ENCODE data around the gene RPS25.
"Not testable (repeated sequence)": the region's sequence is repeated elsewhere in the genome, so short reads cannot be mapped to it uniquely, and the experiment has no call there.

The RPS25 gene

DNA sequence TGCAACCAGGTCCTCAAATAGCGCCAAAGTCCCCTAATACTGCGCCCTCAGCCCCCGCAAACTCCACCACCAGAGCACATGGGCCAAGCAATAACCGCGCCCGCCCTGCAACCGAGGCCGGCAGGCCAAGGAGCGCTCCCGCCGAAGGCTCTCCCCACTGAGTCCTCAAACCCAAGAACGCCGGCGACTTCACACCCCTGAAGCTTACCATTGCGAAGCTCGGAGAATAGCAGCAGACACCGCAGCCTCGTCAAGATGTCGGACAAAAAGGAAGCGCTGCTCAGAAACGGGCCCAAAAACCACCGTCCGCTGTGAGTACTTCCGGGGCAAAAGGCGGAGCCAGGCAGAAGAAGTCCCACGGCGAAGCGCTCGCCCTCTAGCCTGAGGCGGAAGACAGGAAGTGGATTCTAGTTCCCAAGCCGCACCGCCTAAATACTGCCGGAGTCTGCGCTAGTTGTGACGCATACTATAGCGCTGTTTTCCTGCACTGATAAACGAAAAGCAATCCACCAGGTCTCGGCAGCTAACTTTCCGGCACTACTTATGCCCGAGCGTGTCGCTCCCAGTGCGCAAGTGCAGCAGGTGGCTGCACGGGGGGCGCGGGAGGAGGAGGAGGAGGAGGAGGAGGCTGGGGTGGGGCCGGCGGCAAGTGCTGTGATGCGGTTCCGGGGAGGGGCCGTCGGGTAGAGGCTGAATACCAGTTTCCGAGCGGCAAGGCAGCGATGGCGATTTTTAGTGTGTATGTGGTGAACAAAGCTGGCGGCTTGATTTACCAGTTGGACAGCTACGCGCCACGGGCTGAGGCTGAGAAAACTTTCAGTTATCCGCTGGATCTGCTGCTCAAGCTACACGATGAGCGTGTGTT is at the start of gene RPS25, which contains the start of gene TRAPPC4:
Gene RPS25, minus strand, starts transcription at position 270 of the 865 bp plus-strand sequence. Its CDS starts 59 bp downstream, at position 211.
Gene TRAPPC4, plus strand, starts transcription at position 693 of the 865 bp plus-strand sequence. Its CDS starts 30 bp downstream, at position 723.
- peak; percentile 86 to 90 for DNase-seq (ENCODE audit: low read depth in 2 of 2, low spot score in 1 of 2)

DNA sequence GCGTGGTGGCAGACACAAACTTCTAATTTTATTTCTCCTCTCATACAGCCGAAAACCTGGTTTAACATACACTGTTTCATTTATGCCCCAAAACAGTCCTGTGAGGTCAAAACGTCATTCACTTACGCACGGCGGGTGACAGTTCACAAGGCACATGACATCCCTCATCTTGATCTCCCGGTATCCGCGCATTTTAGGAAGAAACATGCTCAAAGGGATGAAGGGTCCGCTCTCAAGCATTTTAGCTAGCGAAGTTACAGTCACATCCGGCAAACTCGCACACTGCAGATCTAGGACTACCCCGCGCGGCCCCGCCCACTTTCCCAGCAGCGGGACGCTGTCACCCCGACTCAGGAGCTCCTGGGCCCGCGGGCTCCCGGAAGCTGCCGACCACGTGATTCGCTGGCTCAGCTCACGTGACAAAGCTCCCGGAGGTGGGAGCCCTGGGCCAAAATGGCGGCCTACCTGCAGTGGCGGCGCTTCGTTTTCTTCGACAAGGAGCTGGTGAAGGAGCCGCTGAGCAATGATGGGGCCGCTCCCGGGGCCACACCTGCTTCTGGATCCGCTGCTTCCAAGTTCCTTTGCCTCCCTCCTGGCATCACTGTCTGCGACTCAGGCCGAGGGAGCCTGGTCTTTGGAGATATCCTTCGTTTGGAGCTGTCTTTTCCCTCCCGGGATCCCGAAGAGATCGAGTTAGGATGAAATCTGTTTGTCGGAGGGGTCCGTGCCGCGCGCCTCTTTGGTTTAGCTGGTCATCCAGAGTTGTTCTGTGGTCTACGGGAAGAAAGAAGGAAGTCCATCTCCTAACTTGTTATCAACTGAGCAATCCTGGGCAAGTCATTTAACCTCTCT is 49.5 kb upstream of the RPS25 start, which contains the start of gene VPS11:
Gene VPS11, plus strand, starts transcription at position 448 of the 852 bp plus-strand sequence. Its CDS starts 6 bp downstream, at position 454.
- peak; percentile 95 to 96 for DNase-seq (ENCODE audit: low read depth in 2 of 2, low spot score in 1 of 2)

DNA sequence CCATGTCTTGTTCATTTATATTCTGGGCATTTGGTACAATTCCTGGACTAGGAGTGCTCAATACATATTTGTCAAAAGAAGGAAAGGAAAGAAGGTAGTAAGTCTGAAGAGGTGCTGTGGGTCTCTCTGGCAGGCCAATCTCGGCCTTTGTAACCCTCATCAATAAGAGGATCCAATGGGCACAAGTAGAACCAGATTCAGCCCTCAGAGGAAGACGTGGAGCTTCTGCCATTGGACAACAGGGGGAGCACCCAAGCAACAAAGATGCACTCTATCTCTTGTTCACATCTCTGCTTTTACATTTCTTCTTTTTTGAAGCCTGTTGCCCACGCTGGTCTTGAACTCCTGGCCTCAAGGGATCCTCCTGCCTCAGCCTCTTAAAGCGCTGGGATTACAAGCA is 47.2 kb upstream of the RPS25 start:
- no peak for DNase-seq (ENCODE audit: low read depth in 2 of 2, low spot score in 1 of 2)

DNA sequence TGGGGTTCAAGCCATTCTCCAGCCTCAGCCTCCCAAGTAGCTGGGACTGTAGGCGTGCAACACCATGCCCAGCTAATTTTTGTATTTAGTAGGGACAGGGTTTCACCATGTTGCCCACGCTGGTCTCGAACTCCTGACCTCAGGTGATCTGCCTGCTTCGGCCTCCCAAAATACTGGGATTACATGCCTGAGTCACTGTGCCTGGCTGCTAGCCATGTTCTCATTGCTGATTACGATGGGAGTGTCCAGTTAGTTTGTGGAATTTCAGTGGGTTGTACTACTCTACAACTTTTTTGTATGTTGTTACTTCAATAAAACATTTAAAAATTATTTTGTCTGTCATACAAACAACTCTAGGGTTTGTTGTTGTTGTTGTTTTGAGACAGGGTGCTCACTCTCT is 44.6 kb upstream of the RPS25 start:
- DNase-seq (ENCODE audit: low read depth in 2 of 2, low spot score in 1 of 2), result no peak

DNA sequence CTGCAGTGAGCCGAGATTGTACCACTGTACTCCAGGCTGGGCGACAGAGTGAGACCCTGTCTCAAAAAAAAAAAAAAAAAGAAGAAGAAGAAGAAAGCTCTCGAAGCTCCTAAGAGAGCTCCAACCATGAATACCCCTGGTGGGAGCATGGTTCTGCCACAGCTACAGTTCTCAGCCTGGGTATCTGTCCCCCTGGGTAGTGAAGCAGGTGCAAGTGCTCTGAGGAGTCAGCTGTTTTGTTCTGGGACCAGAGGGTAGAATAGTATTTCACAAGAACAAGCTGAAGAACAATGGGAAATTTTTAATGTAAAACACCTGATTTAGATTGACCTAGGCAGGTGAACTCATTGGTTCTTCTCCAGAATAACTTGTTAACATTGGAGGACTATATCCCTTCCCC is 43.1 kb upstream of the RPS25 start:
- no peak for DNase-seq (ENCODE audit: low read depth in 2 of 2, low spot score in 1 of 2)

DNA sequence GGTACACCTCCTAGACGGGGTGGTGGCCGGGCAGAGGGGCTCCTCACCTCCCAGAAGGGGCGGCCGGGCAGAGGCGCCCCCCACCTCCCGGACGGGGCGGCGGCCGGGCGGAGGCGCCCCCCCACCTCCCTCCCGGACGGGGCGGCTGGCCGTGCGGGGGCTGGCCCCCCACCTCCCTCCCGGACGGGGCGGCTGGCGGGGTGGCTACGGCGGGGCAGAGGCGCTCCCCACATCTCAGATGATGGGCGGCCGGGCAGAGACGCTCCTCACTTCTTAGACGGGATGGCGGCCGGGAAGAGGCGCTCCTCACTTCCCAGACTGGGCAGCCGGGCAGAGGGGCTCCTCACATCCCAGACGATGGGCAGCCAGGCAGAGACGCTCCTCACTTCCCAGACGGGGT is 41.0 kb upstream of the RPS25 start:
- not testable (repeated sequence) for DNase-seq (ENCODE audit: low read depth in 2 of 2, low spot score in 1 of 2)

DNA sequence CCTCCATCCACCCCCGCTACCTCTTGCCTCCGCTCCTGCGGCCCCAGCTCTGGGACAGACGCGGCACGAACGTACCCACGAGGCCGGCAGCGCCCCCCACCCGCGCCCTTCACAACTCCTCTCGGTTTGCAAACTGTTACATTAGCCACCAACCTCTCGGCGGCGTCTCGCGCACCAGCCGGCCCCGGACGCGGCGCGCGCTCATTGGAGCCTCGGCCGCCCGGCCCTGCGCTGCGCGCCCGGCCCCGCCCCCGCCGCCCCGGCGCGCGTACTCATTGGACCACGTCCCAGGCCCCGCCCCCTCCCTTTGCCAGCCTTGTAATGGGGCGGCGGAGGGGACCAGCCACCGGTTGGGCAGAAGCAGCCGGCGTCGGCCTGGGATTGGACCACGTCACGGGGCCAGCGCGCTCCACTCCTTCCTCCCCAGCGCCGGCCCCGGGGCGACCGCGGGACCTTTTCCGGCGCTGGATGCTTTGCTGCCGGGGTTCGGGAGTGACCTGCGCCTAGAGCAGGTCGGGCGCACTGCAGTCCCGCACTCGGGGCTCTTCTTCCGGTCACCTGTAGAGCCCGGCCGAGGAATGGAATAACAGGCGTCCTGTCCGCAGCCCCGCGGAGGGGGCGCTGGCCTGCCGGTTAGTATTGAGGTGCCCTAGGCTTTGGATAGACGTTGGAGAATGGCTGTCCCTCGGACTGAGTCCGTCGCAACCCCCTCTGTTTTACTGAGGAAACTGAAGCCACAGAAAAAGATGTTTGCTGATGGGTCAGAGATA is 39.0 kb upstream of the RPS25 start, which contains the start of gene HYOU1:
Gene HYOU1, minus strand, starts transcription at position 206 of the 770 bp plus-strand sequence. CDS start 1,045 bp downstream, outside the sequence.
- DNase-seq (ENCODE audit: low read depth in 2 of 2, low spot score in 1 of 2), result peak; percentile 96 to 98

DNA sequence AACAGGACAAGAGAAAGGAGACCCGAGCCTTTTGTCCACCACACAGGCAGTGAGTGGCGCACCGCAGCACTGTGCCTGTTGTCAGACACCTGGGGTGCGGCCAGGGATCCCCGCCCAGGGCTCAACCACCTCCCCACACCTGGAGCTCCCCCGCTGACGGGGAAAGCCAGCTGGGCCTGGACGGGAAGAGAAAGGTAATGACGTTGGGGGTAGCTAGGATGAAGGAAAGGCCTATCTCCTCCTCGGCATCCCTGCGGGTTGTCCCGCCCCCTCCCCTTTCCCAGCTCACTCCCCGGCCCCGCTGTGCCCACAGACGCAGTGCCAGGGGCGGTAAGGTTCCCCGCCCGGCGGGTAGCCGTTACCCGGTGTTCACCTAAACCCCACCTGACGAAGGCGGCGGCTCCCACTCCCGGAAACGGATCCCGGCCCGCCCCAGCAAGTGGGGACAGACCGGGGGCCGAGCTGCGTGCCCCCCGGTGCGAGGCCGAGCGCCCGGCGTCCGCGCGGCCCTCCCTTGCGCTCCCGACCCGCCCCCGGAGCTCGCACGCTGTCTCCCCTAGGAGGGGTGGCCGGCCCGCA is 38.4 kb upstream of the RPS25 start:
- DNase-seq (ENCODE audit: low read depth in 2 of 2, low spot score in 1 of 2), result no peak

DNA sequence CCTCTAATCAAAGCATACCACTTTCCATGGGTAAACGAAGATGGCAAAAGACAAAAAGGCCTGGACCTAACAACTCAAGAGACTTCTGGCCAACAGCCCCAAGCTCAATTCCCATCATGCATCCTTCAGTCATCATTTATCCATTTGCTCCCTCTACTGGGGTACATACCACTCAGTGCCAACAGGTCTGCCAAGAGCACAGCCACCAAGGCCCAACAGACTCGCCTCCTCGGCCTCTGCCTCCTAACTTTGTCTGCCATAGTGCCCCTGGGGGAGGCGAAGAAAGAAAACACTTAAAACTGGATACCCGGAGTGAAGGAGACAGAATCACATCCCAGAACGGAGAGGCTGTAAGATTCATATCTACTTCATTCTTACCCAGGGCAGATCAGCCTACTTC is 37.8 kb upstream of the RPS25 start:
- DNase-seq (ENCODE audit: low read depth in 2 of 2, low spot score in 1 of 2), result no peak

DNA sequence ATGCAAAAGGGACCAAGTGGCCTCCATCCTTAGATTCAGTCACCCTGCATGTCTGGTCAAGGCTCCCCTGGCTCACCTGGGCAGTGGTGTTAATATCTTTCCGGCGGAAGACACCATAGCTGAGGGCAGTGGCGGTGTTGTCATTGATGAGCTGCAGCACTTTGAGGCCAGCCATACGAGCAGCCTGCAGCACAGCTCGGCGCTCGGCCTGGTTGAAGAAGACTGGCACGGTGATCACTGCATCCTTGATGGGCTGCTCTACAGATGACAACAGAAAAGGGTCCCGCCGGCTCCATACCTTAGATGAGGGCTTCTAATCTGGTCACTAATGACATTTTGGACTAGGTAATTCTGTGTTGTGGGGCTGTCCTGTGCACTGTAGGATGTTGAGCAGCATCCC is 36.3 kb upstream of the RPS25 start:
- no peak for DNase-seq (ENCODE audit: low read depth in 2 of 2, low spot score in 1 of 2)

DNA sequence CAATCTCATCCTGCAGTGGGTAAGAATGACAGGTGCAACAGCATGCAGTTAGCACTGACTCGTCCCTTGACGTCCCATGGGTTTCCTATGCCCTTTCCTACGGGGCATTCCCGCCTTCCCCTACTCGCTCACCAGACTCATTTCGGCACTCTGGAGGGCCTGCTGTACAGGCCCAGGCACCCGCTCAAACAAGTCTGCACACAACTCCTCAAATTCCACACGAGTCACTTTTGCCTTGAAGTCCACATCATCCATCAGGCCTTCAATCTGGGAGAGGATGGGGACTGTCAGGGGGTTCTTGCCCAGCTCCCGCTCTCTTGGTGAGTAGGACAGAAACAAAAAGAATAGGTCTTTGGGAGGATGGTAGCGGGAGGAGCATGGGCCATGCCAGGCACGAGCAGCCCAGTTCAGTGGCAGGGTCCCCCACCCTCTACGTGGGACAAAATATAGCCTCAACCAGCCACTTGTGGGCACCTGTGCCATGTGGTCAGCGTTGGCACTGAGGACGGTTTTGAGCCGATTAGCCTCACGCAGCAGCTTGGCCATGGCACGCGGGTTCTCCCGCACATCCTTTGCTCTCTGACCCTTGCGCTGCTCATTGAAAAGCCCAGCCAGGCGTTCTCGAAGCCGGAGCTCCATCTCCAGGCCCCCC is 34.1 kb upstream of the RPS25 start:
- DNase-seq (ENCODE audit: low read depth in 2 of 2, low spot score in 1 of 2), result no peak

DNA sequence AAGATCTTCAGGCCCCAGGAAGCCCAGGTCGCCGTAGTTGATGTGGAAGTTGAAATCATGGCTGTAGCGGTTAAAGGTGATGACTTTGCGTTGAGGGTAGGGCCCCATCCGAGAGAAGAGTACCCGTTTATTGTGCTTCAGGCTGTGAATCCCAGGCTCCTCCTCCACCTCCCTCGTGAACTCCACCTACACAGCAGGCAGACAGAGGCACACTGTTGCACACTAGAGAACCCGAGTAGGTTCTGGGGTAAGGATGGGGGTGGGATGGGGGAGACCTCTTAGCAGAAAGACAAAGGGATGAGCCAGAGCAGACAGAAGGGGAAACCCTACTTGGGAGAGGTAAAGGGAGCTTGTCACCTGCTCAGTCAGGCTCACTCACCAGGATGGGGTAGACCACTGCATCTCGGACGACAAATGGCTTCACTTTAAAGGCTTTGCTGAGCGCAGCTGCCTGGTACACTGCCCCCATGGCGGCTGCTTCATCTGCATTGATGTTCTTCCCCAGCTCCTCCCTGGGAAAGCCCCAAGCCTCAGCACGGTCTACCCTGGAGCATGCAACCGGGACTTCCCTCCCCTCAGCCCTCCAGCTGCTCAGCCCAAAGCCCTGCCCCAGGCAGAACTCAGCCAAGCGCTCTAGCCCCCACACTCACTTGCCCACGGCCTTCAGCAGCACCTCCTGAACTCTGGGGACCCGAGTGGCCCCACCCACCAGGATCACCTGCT is 33.5 kb upstream of the RPS25 start:
- no peak for DNase-seq (ENCODE audit: low read depth in 2 of 2, low spot score in 1 of 2)

DNA sequence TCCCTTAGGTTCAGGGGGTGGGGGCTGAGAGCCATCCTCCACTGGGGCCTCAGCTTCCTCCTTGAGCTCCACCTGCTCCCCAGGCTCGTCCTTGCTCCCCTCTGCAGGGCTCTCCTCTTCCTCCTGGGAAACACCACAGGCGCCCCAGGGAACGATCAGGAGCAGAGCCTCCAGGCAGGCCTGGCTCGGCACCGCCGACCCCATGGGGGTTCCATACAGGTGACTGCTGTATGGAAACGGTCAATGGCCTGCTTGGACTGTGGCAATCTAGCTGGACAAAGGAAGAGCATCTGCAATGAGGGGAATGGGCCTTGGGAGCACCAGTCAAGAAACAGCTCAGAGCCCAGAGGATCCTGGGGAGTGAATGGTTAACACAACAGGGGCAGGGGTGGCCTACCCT is 30.9 kb upstream of the RPS25 start:
- DNase-seq (ENCODE audit: low read depth in 2 of 2, low spot score in 1 of 2), result no peak

DNA sequence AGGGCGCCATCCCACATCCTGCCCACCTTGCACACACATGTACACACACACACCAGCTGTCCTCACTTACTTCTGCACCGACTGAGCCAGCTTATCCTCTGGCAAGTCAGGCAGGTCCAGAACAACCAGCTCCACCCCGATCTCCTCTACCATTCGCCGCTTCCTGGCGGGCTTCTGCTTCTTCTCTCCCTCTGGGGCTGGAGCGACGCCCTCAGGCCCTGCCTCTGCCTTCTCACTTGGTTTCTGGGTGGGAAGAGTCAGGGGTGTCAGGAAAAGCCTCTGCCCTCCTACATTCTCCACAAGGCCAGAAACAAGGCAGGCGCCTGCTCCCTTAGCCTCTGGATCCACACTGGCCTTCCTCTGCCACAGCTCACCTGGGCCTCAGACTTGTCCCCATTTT is 30.5 kb upstream of the RPS25 start:
- DNase-seq (ENCODE audit: low read depth in 2 of 2, low spot score in 1 of 2), result no peak

DNA sequence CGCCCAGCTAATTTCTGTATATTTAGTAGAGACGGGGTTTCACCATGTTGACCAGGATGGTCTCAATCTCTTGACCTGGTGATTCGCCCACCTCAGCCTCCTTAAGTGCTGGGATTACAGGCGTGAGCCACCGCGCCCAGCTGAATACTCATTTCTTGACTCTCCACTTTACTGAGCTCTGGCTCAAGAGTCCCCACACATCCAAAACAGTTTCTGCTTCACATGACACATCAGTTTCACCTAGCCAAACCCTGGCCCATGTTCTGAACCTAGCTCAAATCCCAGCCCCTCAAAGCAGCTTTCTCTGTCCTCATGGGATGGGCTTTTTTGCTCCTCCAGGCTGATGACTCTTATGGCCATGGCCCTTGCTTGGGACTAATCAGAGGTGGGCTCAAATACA is 29.1 kb upstream of the RPS25 start:
- no peak for DNase-seq (ENCODE audit: low read depth in 2 of 2, low spot score in 1 of 2)

DNA sequence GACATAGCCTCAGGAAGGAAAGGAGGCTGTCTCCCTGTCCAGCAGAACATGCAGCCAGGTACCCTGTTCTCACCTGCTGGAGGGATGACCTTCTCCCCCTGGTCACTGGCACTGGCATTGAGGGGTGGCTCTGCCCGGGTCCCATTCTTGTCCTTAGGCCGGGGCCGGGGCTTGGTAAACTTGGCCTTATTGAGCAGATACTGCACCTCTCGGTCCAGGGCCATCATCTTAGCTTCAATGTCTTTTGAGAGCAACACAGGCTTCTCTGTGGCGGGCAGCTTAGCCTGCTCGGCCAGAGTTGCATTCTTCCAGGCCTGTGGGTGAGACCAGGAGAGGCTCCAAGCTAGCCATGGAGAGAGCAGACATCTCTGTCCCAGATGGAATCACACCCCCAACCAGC is 28.3 kb upstream of the RPS25 start:
- DNase-seq (ENCODE audit: low read depth in 2 of 2, low spot score in 1 of 2), result no peak

DNA sequence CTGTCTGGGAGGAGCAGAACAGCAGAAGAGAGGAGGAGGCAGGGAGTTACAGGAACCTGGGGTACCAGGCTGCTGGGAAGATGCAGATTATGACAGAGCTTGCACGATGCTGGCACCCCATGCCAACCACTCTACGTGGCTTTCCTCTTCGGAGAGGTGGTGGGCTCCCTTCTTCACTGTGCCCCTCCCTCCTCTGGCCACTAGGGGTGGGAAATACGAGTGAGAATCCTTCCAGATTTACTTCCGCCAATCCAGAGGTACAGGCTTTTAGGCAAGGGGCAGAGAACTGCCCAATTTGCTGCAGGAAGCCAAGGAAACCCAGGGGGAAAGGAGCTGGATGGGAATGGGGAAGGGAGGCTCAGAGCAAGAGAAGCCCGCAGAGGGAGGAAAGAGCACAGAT is 26.6 kb upstream of the RPS25 start:
- DNase-seq (ENCODE audit: low read depth in 2 of 2, low spot score in 1 of 2), result no peak

DNA sequence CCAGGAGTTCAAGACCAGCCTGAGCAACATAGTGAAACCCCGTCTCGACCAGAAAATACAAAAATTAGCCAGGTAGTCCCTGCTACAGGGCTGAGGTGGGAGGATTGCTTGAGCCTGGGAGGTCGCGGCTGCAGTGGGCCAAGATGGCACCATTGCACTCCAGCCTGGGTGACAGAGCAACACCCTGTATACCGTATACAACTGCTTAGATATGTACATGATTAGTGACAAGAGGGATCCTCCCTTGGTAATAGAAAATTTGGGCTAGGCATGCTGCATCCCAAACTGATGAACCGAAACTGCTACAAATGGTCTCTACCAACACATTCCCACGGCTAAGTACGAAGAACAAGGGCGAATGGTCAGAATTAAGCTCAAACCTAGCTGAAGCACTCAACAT is 24.8 kb upstream of the RPS25 start:
- DNase-seq (ENCODE audit: low read depth in 2 of 2, low spot score in 1 of 2), result no peak

DNA sequence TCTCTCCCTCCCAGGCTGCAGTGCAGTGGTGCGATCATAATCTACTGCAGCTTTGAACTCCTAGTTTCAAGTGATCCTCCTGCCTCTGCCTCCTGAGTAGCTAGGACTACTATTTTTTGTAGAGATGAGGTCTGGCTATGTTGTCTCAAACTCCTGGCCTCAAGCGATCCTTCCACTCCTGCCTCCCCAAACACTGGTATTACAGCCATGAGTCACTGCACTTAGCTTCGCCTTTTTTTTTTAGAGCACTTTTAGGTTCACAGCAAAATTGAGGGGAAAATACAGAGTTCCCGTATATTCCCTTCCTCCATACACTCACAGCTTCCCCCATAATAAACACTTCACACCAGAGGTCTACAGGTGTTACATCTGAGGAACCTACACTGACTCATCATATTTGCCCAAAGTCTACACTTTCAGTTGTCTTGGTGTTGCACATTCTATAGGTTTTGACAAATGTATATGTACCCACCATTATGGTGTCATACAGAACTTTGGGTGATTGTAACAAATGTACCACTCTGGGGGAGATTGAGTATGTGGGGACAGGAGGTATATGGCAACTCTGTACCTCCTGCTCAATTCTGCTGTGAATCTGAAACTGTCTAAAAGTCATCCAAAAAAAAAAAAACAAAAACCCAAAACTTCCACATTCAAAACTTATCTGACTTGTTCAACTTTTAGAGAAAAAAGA is 23.8 kb upstream of the RPS25 start:
- DNase-seq (ENCODE audit: low read depth in 2 of 2, low spot score in 1 of 2), result no peak

All from stimulated activated CD8-positive, alpha-beta memory T cell treated with anti-CD3 and anti-CD28 coated beads, Interleukin-4, amount 100 ng/mL, for 1 hour (primary cell).